PFSK-1 (cell line): ENCODE measurements around the gene ACAP2.

Source experiments
- POLR2AphosphoS5 ChIP-seq: IDR thresholded peaks from 2 replicates; pipeline ENCODE4 v1.6.1; 2012; ENCODE audit warnings: low read depth, mild to moderate bottlenecking, control low read depth, low read length, moderate library complexity
- SIN3A ChIP-seq: IDR thresholded peaks from 2 replicates; pipeline ENCODE4 v1.6.1; 2012; ENCODE audit warnings: mild to moderate bottlenecking, low read length, moderate library complexity, borderline replicate concordance; ENCODE audit not compliant: insufficient read depth
- TAF1 ChIP-seq: IDR thresholded peaks from 2 replicates; pipeline ENCODE4 v1.6.1; 2012; ENCODE audit warnings: low read length, control low read depth, borderline replicate concordance; ENCODE audit not compliant: insufficient read depth

GRCh38 chr3:195366200-195366925 is 76.5 kb downstream of the ACAP2 start:
- TF ChIP-seq SIN3A (no peak), TAF1 (no peak), POLR2AphosphoS5 (no peak)
